ENCODE measurements around the gene MED14. TPM values are rescaled to one million over a fixed set of nuclear protein-coding genes. Genes with fewer than 3 reads are reported as not detected.
"Not testable (repeated sequence)": the region's sequence is repeated elsewhere in the genome, so short reads cannot be mapped to it uniquely, and the experiment has no call there.

MED14 gene
- 13.5 and 19.0 TPM in 2 replicates for total RNA-seq (2014; rRNA removed; shearing (Covaris generic))

GRCh38 chrX:40735325-40736169, at the start of gene MED14:
Gene MED14 (minus strand): TSS chrX:40735542. CDS start chrX:40735412, 130 bp downstream.
- DNase-seq (ENCODE audit: low spot score), result peak; percentile 87

DNA sequence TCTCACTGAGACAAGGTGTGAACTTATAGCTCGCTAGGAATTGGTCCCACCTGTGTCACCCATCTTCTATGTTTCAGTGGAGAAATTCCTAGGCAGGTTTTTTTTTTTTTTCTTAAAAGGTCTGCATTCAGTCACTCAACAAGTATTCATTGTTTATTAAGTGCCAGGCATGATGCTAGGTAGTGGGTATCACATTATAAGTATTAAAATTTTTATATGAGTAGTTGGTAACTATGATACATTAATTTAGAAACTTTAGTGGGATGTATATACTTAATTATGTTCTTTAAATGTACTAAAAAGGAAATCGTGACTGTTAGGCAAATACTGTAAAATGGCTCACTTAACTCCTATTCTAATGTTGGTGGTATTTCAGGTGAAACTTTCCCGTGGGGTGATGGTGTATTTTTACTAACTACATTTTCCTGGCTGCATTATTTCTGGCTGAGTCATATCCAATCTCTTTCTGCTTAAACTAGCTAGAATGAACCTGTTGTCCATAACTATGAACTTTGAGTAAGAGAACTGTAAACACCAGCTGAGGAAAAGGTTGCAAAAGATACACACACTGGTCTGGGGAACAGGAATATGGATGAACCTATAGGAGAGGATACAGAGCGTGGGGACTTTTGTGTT, 49.3 kb upstream of the MED14 start:
- DNase-seq (ENCODE audit: low spot score), result no peak

GRCh38 chrX:40782644-40783259, 47.4 kb upstream of the MED14 start:
- not testable (repeated sequence) for DNase-seq (ENCODE audit: low spot score)

DNA sequence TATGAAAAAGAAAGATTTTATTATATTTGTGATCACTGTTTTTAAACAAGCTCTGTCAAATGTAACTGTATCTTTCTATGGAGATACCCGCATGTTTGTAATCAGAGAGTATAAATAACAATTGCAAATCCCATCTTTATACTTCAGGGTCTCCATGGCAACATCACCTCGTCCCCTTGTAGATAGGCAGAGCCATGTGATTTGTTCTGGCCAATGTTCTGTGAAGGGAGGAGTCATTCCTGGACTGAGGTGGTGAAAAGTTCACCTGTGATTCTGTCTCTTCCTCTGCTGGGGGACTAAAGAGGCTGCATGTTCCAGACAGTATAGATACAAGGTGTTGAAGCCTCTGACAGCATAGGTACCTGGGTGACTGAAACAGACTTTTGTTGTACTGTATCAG, 45.6 kb upstream of the MED14 start:
- DNase-seq (ENCODE audit: low spot score), result no peak

GRCh38 chrX:40780082-40780481, 44.7 kb upstream of the MED14 start:
- no peak for DNase-seq (ENCODE audit: low spot score)

DNA sequence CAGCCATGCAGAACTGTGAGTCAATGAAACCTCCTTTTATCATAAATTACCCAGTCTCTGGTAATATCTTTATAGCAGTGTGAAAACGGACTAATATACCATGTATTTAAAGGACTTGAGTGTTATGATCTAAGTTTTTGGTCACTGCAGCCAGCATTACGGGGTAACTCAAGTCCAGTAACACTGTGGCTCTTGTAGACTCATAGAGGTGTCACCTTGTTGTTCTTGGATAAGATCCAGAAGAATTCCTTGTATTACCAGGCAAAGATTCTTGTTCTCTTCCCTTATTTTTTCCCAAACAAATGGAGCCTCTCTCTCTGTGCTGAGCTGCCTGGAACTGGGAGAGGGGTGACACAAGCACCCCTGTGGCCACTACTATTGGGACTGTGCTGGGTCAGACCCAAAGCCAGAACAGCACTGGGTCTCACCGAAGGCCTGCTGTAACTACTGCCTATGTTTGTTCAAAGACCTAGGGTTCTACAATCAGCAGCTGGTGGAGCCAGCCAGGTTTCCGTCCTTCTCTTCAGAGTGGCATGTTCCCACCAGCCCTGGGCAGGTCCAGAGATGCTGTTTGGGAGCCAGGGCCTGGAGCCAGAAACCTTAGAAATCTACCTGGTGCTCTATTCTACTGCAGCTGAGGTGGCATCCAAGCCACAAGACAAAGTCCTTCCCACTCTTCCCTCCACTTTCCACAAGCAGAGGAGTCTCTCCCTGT, 43.7 kb upstream of the MED14 start:
- DNase-seq (ENCODE audit: low spot score), result peak; percentile 26

DNA sequence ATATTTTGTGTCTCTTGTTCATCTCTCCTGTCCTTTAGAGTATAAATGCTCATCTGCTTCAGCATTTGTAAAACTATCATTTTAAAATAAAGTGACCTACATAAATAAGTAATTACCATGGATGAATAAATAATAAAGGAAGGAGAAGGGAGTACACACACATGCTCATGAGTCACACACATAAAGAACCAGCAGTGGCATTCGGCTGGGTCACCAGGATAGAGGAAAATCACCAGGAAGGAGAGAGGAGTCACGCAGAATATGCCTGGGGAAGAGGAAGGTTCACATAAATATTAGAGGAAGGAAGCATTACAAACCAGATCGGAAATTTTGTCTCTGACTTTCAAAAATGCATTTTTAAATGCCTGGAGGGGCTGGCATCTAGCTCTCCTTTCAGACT, 38.5 kb upstream of the MED14 start:
- peak; percentile 31 for DNase-seq (ENCODE audit: low spot score)

- DNase-seq (ENCODE audit: low spot score), result no peak
Measured at GRCh38 chrX:40773188-40773587, 37.8 kb upstream of the MED14 start.

GRCh38 chrX:40772290-40772689, 36.9 kb upstream of the MED14 start:
- no peak for DNase-seq (ENCODE audit: low spot score)

- DNase-seq (ENCODE audit: low spot score), result no peak
Measured at GRCh38 chrX:40761762-40762161, 26.4 kb upstream of the MED14 start.

- DNase-seq (ENCODE audit: low spot score), result no peak
Measured at GRCh38 chrX:40759374-40759773, 24.0 kb upstream of the MED14 start.

DNA sequence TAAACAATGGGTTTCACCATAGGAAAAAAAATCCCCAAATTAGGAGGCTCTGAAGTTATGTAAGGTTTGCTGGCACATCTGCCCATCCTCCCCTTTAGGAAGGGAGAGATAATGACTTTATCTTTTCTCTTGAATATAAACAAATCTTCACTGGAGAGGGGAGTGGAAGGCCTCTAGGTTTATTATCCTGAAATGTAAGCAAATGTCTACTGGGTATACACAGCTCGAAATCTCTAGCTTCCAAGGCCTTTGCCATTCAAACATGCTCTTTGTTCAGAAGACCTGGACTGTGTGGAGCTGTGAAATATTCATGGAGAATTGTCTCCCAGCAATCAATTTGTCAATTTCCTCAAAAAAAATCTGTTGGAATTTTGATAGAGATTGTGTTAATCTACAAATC, 21.7 kb upstream of the MED14 start:
- no peak for DNase-seq (ENCODE audit: low spot score)

DNA sequence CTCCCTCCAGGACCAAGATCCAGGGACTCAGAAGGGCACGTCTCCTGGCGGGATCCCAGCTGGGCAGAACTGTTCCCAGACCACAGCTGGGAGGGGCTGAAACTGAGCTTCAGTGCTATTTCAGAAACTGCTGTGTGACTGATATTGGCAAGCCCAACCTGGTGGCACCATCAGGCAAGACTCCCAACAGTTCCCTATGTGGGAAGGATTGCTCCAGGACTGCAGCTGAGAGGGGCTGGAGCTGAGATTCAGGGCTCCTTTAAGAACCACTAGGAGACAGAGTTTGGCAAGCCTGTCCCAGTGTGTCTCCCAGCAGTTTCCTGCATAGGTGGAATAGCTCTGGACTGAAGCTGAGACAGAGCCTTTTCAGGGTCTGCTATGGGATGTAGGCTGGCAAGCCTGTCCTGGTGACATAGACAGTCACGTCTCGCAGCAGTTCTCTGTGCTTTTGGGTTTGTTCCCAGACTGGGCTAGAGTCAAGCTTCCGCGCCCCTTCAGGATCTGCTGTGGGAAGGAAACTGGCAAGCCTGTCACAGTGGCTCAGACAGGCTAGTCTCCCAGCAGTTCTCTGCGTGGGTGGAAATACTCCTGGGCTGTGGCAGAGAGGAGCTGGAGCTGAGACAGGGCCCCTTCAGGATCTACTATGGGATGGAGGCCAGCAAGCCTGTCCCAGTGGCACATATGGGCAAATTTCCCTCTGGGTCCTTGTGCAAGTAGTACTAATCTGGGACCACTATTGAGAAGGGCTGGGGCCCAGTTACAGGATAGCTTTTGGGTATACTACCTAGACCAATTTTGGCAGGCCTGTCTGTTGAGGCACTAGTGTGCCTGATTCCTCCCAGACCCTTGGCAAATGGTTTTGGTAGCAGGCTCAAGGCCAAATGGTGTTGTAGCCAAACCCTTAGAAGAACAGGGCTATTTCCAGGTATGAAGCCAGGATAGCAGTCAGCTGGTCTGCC, 20.2 kb upstream of the MED14 start:
- no peak for DNase-seq (ENCODE audit: low spot score)

GRCh38 chrX:40749681-40750494, 14.5 kb upstream of the MED14 start:
- DNase-seq (ENCODE audit: low spot score), result no peak

- DNase-seq (ENCODE audit: low spot score), result no peak
Measured at GRCh38 chrX:40748977-40749376, 13.6 kb upstream of the MED14 start.

DNA sequence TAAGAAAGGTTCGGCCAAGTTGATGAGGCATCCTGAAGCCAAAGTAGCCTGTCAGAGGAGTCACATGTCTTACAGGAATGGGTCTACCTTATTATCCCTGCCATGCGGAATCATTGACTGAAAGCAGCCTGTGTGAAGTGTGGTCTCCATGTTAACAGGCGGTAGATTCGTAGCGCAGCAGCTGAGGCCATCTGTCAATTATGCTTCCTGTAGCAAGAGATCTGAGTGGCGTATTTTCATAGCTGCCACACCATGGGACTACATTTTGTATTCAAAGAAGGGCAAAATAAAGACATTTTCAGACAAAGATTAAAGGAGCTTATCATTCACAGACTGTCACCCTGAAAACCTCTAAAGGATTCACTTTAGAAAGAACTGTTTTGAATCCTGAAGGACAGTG, 11.2 kb upstream of the MED14 start:
- no peak for DNase-seq (ENCODE audit: low spot score)

GRCh38 chrX:40736170-40736505, 796 bp upstream of the MED14 start:
- no peak for DNase-seq (ENCODE audit: low spot score)

- DNase-seq (ENCODE audit: low spot score), result no peak
Measured at GRCh38 chrX:40734971-40735324, 394 bp downstream of the MED14 start.

GRCh38 chrX:40733706-40734105, 1.6 kb downstream of the MED14 start:
- DNase-seq (ENCODE audit: low spot score), result no peak

DNA sequence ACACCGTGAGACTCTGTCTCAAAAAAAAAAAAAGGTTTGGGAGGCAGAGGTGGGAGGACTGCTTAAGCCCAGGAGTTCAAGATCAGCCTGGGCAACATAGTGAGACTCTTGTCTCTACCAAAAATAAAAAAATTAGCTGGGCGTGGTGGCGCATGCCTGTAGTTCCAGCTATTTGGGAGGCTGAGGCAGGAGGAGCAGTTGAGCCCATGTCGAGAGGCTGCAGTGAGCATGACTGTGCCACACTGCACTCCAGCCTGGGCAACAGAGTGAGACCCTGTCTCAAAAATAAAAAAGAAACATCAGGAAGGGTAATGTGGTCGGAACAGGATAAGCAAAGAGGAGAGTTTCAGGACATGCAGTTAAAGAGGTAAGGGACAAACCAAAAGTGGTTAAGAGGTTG, 2.8 kb downstream of the MED14 start:
- DNase-seq (ENCODE audit: low spot score), result not testable (repeated sequence)
